Keratinocyte (primary cell): ENCODE data around the gene FAM240A. TPM values are rescaled to one million over a fixed set of nuclear protein-coding genes. Genes with fewer than 3 reads are reported as not detected.

ENCODE experiments used
- DNase-seq: peaks from one replicate; pipeline ENCODE4 v3.0.0-alpha.2; 2011; ENCODE audit warnings: low read depth, missing footprints, low spot score
- FAIRE-seq: peaks from 2 replicates; lab custom pipeline; 2011; peaks lifted over from hg19 to GRCh38; lab: Jason Lieb, UNC
- H2AFZ ChIP-seq: 2 replicates; pipeline ENCODE4 v1.6.0; 2012; ENCODE audit warnings: low read length, control low read depth, inconsistent platforms; ENCODE audit not compliant: control insufficient read depth
- H3K27ac ChIP-seq: 2 replicates; pipeline ENCODE4 v1.5.1; 2011; ENCODE audit warnings: low read length; ENCODE audit not compliant: control insufficient read depth, insufficient read depth
- H3K27me3 ChIP-seq: 3 replicates; pipeline ENCODE4 v1.6.0; 2011; ENCODE audit warnings: low read length; ENCODE audit not compliant: control insufficient read depth, insufficient read depth; ENCODE audit errors: extremely low read depth
- H3K36me3 ChIP-seq, 2 experiments: 2 replicates in 1 of 2; 3 replicates in 1 of 2; pipeline ENCODE4 v1.5.1; 2011; ENCODE audit warnings: low read length in 2 of 2, mild to moderate bottlenecking in 1 of 2; ENCODE audit not compliant: control insufficient read depth in 2 of 2, insufficient read depth in 2 of 2; ENCODE audit errors: extremely low read depth in 1 of 2
- H3K4me1 ChIP-seq: 3 replicates; pipeline ENCODE4 v1.5.1; 2011; ENCODE audit warnings: low read length; ENCODE audit not compliant: control insufficient read depth, insufficient read depth; ENCODE audit errors: extremely low read depth
- H3K4me2 ChIP-seq: 3 replicates; pipeline ENCODE4 v1.6.0; 2011; ENCODE audit warnings: low read depth, low read length; ENCODE audit not compliant: control insufficient read depth, insufficient read depth; ENCODE audit errors: extremely low read depth
- H3K4me3 ChIP-seq, 3 experiments: fragments of 200-600 bp in 1 of 3; sonication (generic) in 1 of 3; 2 replicates in 2 of 3; 3 replicates in 1 of 3; pipeline ENCODE4 v1.5.1; 2011 to 2016; ENCODE audit warnings: low read length in 3 of 3, mild to moderate bottlenecking in 3 of 3, control low read depth in 2 of 3, inconsistent platforms in 1 of 3, low read depth in 1 of 3, mixed read lengths in 1 of 3, mixed run types in 1 of 3, moderate library complexity in 1 of 3; ENCODE audit not compliant: control insufficient read depth in 2 of 3, insufficient read depth in 2 of 3; ENCODE audit errors: extremely low read depth in 1 of 3
- H3K79me2 ChIP-seq: 2 replicates; pipeline ENCODE4 v1.6.0; 2012; ENCODE audit warnings: low read length; ENCODE audit not compliant: control insufficient read depth, insufficient read depth
- H3K9ac ChIP-seq: 3 replicates; pipeline ENCODE4 v1.6.0; 2011; ENCODE audit warnings: low read length; ENCODE audit not compliant: control insufficient read depth, insufficient read depth; ENCODE audit errors: extremely low read depth
- H3K9me1 ChIP-seq: 3 replicates; pipeline ENCODE4 v1.6.0; 2011; ENCODE audit warnings: low read length; ENCODE audit not compliant: control insufficient read depth, insufficient read depth; ENCODE audit errors: extremely low read depth
- H3K9me3 ChIP-seq: 2 replicates; pipeline ENCODE4 v1.5.1; 2012; ENCODE audit warnings: low read depth, low read length; ENCODE audit not compliant: control insufficient read depth
- H4K20me1 ChIP-seq: 3 replicates; pipeline ENCODE4 v1.6.0; 2011; ENCODE audit warnings: low read length; ENCODE audit not compliant: control insufficient read depth, insufficient read depth; ENCODE audit errors: extremely low read depth
- CTCF ChIP-seq, 3 experiments: IDR thresholded peaks in 1 of 3; conservative IDR thresholded peaks in 1 of 3; optimal IDR thresholded peaks in 1 of 3; 2 replicates in 2 of 3; 3 replicates in 1 of 3; pipeline versions ENCODE3 to v1.5.1; 2011; ENCODE audit warnings: low read length in 3 of 3, mild to moderate bottlenecking in 3 of 3, moderate library complexity in 2 of 3, control low read depth in 1 of 3, inconsistent platforms in 1 of 3; ENCODE audit not compliant: insufficient read depth in 2 of 3; ENCODE audit errors: extremely low read depth in 1 of 3
- EZH2 ChIP-seq: IDR thresholded peaks from one replicate; pipeline ENCODE4 v1.6.1; 2012; ENCODE audit warnings: inconsistent platforms, mild to moderate bottlenecking, low read length, moderate library complexity
- dilution Hi-C: fragments of 300-500 bp; cut with MboI; formaldehyde crosslinking; loops from one replicate; pipeline ENCODE4 v1.7.0; 2020; ENCODE audit warnings: low sequenced_read_pairs; ENCODE audit not compliant: extremely low pct_ligation_motif_present
- polyA plus RNA-seq, 5 experiments: library from polyadenylated mRNA; depleted of rRNA in 3 of 5; stranded (reverse) in 3 of 5; stranded (forward) in 1 of 5; unstranded in 1 of 5; fragments of >200 nt; gene quantifications; 1 replicate in 1 of 5; 2 replicates in 3 of 5; 3 replicates in 1 of 5; pipeline versions ENCODE4 v1.2.1 to v1.2.3, GENCODE V29; 2011 to 2012; ENCODE audit warnings: missing spikeins in 2 of 5, low read depth in 1 of 5, low replicate concordance in 1 of 5

Gene FAM240A
- polyA plus RNA-seq, 1 donor (not counting 4 experiments of a cell fraction or from before 2014, with no cell fraction given), result not detected

- Histone ChIP-seq H3K4me2 (peak overlapping the region; percentile 45), H3K27ac (no peak overlapping the region), H3K4me1 (peaks cover 20% of the 10 kb centered on the region), H3K79me2 (no peaks in the 10 kb centered on the region), H3K9me3 (no peaks in the 10 kb centered on the region), H3K9me1 (peaks cover 2% of the 10 kb centered on the region), H4K20me1 (no peaks in the 10 kb centered on the region), H3K4me3 (no peak overlapping the region), H2AFZ (no peak overlapping the region), H3K9ac (no peak overlapping the region), H3K27me3 (no peaks in the 10 kb centered on the region), H3K36me3 (no peaks in the 10 kb centered on the region)
- DNase-seq, result no peak
- dilution Hi-C loops, result no loop called here
- FAIRE-seq, result peak; percentile 100
- TF ChIP-seq CTCF (optimal IDR thresholded peaks at IDR 0.05 in 1 of 3, IDR thresholded peaks at IDR 0.05 in 1 of 3, conservative IDR thresholded peaks at IDR 0.05 in 1 of 3; ENCODE audit: extremely low read depth in 1 of 3, insufficient read depth in 2 of 3, low read length in 3 of 3) (peak in 1 of 3 experiments; percentile 50), EZH2 (no peak)
These were observed 48.5 kb downstream of the FAM240A start for GRCh38 chr3:46660543-46661523.

DNA sequence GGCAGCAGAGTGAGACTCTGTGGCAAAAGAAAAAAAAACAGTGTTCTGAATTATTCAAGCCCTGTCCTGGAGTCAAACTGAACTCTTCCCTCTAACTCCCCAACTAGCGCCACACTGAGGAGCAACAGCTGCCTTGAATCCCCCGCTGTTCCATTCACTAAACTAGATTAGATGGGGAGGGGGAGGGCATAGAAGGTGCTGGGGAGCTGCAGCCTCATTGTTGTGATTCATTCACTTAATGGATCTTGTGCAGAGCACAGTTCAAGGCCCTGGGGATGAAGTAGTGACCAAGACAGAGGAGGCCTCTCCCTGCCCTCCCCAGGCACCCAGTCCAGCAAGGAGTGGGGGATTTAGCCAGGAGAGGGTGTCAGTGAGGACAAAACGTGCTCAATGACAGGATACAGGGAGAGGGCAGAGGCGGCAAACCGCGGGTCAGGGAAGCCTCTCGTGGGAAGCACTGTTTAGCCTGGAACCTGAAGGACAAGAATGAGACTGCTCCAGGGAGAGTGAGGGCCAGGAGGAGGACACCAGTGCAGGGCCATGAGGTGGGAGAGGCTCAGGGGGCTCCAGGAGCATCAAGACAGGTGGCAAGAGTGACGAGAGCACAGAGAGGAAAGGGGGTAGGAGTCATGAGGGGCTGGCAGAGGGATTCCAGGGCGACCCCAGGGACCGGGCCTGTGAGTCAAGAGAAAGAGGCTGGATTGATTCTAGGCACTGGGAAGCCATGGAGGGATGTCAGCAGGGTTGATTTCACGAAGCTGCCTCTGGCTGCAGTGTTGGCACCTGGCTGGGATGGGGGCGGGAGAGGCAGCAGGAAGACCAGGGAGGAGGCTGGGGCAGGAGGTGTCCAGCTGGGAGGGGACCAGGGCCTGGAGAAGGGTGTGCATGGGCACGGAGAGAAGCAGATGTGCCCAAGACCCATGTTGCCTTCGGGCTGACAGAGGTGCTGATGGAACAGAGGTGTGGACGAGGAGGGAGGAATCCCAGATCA, 49.7 kb downstream of the FAM240A start:
- FAIRE-seq (no peak), DNase-seq (no peak)
- no peaks in the 10 kb centered on the region for H3K36me3 ChIP-seq
- H3K4me2 ChIP-seq, result no peak overlapping the region
- no peaks in the 10 kb centered on the region for H3K79me2 ChIP-seq
- H2AFZ ChIP-seq, result no peak overlapping the region
- H3K9me3 ChIP-seq, result no peaks in the 10 kb centered on the region
- H3K27me3 ChIP-seq, result no peaks in the 10 kb centered on the region
- no peak overlapping the region for H3K9ac ChIP-seq
- H3K9me1 ChIP-seq, result peaks cover 2% of the 10 kb centered on the region
- dilution Hi-C loops, result no loop called here
- no peaks in the 10 kb centered on the region for H4K20me1 ChIP-seq
- H3K27ac ChIP-seq, result no peak overlapping the region
- peaks cover 20% of the 10 kb centered on the region for H3K4me1 ChIP-seq
- H3K4me3 ChIP-seq, result no peak overlapping the region
- TF ChIP-seq CTCF (optimal IDR thresholded peaks at IDR 0.05 in 1 of 3, IDR thresholded peaks at IDR 0.05 in 1 of 3, conservative IDR thresholded peaks at IDR 0.05 in 1 of 3; ENCODE audit: extremely low read depth in 1 of 3, insufficient read depth in 2 of 3, low read length in 3 of 3), result no peak
- no peak for TF ChIP-seq EZH2
